Measurements from ENCODE around the gene KRT12.
"Not testable (repeated sequence)": the region's sequence is repeated elsewhere in the genome, so short reads cannot be mapped to it uniquely, and the experiment has no call there.

KRT12 gene

GRCh38 chr17:40841246-40841645, 25.8 kb downstream of the KRT12 start:
- no peak for DNase-seq

GRCh38 chr17:40839194-40839593, 27.8 kb downstream of the KRT12 start:
- no peak for DNase-seq

- no peak for DNase-seq
These were observed 31.0 kb downstream of the KRT12 start for GRCh38 chr17:40836020-40836419.

GRCh38 chr17:40833882-40834281, 33.1 kb downstream of the KRT12 start:
- no peak for DNase-seq

- DNase-seq: no peak
These were observed 34.2 kb downstream of the KRT12 start for GRCh38 chr17:40832840-40833239.

- no peak for DNase-seq
These were observed 36.8 kb downstream of the KRT12 start for GRCh38 chr17:40830085-40830776.

GRCh38 chr17:40828454-40829044, 38.5 kb downstream of the KRT12 start:
- no peak for DNase-seq

- DNase-seq: no peak
These were observed 39.1 kb downstream of the KRT12 start for GRCh38 chr17:40827746-40828453.

- no peak for DNase-seq
These were observed 41.4 kb downstream of the KRT12 start for GRCh38 chr17:40825599-40825998.

- no peak for DNase-seq
These were observed 42.8 kb downstream of the KRT12 start for GRCh38 chr17:40824015-40824832.

- DNase-seq: no peak
These were observed 44.8 kb downstream of the KRT12 start, which contains the start of gene KRT10 for GRCh38 chr17:40822132-40822812. Gene KRT10, minus strand, starts transcription at chr17:40822614. Its CDS starts 29 bp downstream, at chr17:40822585.

GRCh38 chr17:40821536-40821935, 45.5 kb downstream of the KRT12 start:
- no peak for DNase-seq

- DNase-seq: no peak
These were observed 46.7 kb downstream of the KRT12 start for GRCh38 chr17:40820228-40820838.

GRCh38 chr17:40819528-40820125, 47.4 kb downstream of the KRT12 start:
- DNase-seq: no peak

GRCh38 chr17:40818733-40819527, 48.1 kb downstream of the KRT12 start:
- DNase-seq: peak; percentile 90

- DNase-seq: no peak
These were observed 48.7 kb downstream of the KRT12 start for GRCh38 chr17:40818343-40818732.

GRCh38 chr17:40817103-40817682, 49.8 kb downstream of the KRT12 start:
- DNase-seq: no peak

- DNase-seq: no peak
These were observed 50.5 kb downstream of the KRT12 start for GRCh38 chr17:40816569-40816968.

- no peak for DNase-seq
These were observed 51.6 kb downstream of the KRT12 start for GRCh38 chr17:40815381-40815780.

GRCh38 chr17:40814657-40815056, 52.4 kb downstream of the KRT12 start:
- not testable (repeated sequence) for DNase-seq

All from CD4-positive, alpha-beta T cell treated with Interleukin-12 subunit alpha and Interleukin-12 subunit beta, for 1 hour (primary cell).